Osteoblast (primary cell): Measurements from ENCODE around the gene MAP3K5. TPM values are rescaled to one million over a fixed set of nuclear protein-coding genes. Genes with fewer than 3 reads are reported as not detected.

Experiments
- DNase-seq: peaks from one replicate; pipeline ENCODE4 v3.0.0; 2011; ENCODE audit warnings: low spot score, mixed read lengths; ENCODE audit not compliant: insufficient read length; ENCODE audit errors: missing footprints
- H2AFZ ChIP-seq: 2 replicates; pipeline ENCODE4 v1.6.0; 2011; ENCODE audit warnings: mild to moderate bottlenecking, low read length
- H3K27ac ChIP-seq: 2 replicates; pipeline ENCODE4 v1.5.1; 2011; ENCODE audit warnings: mild to moderate bottlenecking, low read depth, low read length, moderate library complexity
- H3K27me3 ChIP-seq: 2 replicates; pipeline ENCODE4 v1.6.0; 2012; ENCODE audit warnings: mild to moderate bottlenecking, control low read depth, inconsistent platforms, low read length, moderate library complexity; ENCODE audit not compliant: insufficient read depth
- H3K36me3 ChIP-seq: 2 replicates; pipeline ENCODE4 v1.5.1; 2011; ENCODE audit warnings: mild to moderate bottlenecking, low read length, control low read depth, moderate library complexity; ENCODE audit not compliant: insufficient read depth
- H3K4me1 ChIP-seq: 2 replicates; pipeline ENCODE4 v1.5.1; 2011; ENCODE audit warnings: mild to moderate bottlenecking, low read length, control low read depth, moderate library complexity; ENCODE audit not compliant: insufficient read depth
- H3K4me2 ChIP-seq: 2 replicates; pipeline ENCODE4 v1.6.0; 2011; ENCODE audit warnings: mild to moderate bottlenecking, low read length; ENCODE audit not compliant: insufficient read depth
- H3K4me3 ChIP-seq: fragments of 200-600 bp; sonication (generic); 3 replicates; pipeline ENCODE4 v1.5.1; 2012; ENCODE audit warnings: mild to moderate bottlenecking, low read length, inconsistent platforms; ENCODE audit not compliant: insufficient read depth
- H3K79me2 ChIP-seq: 2 replicates; pipeline ENCODE4 v1.6.0; 2012; ENCODE audit warnings: mild to moderate bottlenecking, low read length, control low read depth, inconsistent platforms; ENCODE audit not compliant: insufficient read depth
- H3K9me3 ChIP-seq: 2 replicates; pipeline ENCODE4 v1.5.1; 2011; ENCODE audit warnings: low read depth, low read length, control low read depth
- H4K20me1 ChIP-seq: 2 replicates; pipeline ENCODE4 v1.6.0; 2012; ENCODE audit warnings: mild to moderate bottlenecking, low read length, control low read depth; ENCODE audit not compliant: insufficient read depth
- total RNA-seq: library from RNA; depleted of rRNA; stranded (reverse); fragments of >200 nt; gene quantifications from 2 replicates; pipeline ENCODE4 v1.2.3, GENCODE V29; 2012
- TF ChIP-seq, protein P1 (sequence below): IDR thresholded peaks from 2 replicates; pipeline ENCODE4 v1.5.1; 2011; ENCODE audit warnings: mild to moderate bottlenecking, low read depth, low read length, moderate library complexity; ENCODE audit errors: extremely low read depth

The MAP3K5 gene
- total RNA-seq, 1 donor: 8.3 TPM

DNA sequence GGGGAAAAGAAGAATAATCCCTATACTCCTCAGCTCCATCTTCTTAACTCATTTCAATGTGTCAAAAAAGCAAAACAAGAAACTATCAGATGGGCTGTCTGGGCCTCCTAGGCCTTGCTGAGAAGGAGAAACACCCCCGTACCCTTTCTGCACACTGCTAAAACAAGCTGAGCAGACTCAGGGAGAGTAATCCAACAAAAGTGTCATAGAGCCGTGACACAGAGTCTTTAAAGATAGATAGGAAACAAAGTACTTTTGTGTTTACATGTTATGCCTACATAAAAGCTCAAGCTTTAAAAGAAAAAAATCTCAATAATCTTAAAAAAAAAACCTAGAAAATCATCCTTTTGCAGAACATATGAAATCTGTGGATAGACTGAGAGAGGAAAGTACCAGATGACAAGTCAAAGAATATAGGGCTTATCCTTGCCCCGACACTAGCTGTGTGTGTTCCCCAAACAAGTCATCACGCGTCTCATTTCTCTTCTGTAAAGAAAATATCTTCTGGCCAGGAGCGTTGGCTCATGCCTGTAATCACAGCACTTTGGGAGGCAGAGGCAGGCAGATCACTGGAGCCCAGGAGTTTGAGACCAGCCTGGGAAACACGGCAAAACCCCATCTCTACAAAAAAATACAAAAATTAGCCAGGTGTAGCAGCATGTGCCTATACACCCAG is 81.3 kb downstream of the MAP3K5 start:
- Histone ChIP-seq H3K79me2 (no peaks in the 10 kb centered on the region), H2AFZ (no peak overlapping the region), H3K9me3 (no peaks in the 10 kb centered on the region), H3K27ac (no peak overlapping the region), H3K27me3 (no peaks in the 10 kb centered on the region), H3K4me1 (no peaks in the 10 kb centered on the region), H3K4me3 (no peak overlapping the region), H4K20me1 (no peaks in the 10 kb centered on the region), H3K4me2 (no peak overlapping the region), H3K36me3 (no peaks in the 10 kb centered on the region)
- DNase-seq: no peak
- TF ChIP-seq, protein P1, sequence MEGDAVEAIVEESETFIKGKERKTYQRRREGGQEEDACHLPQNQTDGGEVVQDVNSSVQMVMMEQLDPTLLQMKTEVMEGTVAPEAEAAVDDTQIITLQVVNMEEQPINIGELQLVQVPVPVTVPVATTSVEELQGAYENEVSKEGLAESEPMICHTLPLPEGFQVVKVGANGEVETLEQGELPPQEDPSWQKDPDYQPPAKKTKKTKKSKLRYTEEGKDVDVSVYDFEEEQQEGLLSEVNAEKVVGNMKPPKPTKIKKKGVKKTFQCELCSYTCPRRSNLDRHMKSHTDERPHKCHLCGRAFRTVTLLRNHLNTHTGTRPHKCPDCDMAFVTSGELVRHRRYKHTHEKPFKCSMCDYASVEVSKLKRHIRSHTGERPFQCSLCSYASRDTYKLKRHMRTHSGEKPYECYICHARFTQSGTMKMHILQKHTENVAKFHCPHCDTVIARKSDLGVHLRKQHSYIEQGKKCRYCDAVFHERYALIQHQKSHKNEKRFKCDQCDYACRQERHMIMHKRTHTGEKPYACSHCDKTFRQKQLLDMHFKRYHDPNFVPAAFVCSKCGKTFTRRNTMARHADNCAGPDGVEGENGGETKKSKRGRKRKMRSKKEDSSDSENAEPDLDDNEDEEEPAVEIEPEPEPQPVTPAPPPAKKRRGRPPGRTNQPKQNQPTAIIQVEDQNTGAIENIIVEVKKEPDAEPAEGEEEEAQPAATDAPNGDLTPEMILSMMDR: no peak

DNA sequence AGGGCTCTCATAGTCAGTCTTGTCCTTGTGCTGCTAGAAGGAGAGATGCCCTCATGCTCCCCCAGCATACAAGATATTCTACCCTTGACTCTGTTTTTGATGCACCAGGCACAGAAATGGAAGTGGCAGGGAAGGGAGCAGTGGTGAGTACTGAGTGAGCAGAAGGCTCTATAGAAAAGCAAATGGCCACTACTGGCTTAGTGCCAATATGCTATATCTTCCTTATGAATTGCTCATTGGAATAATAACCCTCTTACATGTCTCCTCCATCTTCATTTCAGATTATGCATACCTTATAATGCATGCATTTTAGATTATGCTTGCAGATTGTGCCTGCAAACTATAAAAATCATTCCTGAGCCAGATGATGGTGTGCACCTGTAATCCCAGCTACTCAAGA is 82.8 kb downstream of the MAP3K5 start:
- no peaks in the 10 kb centered on the region for H3K9me3 ChIP-seq
- H3K4me1 ChIP-seq: no peaks in the 10 kb centered on the region
- no peak overlapping the region for H3K27ac ChIP-seq
- TF ChIP-seq, protein P1: no peak
- no peak overlapping the region for H3K4me3 ChIP-seq
- no peak overlapping the region for H3K4me2 ChIP-seq
- H2AFZ ChIP-seq: no peak overlapping the region
- DNase-seq: no peak
- no peaks in the 10 kb centered on the region for H3K27me3 ChIP-seq
- no peaks in the 10 kb centered on the region for H3K79me2 ChIP-seq
- H3K36me3 ChIP-seq: no peaks in the 10 kb centered on the region
- H4K20me1 ChIP-seq: no peaks in the 10 kb centered on the region

- Histone ChIP-seq H3K4me2 (no peak overlapping the region), H2AFZ (no peak overlapping the region), H3K79me2 (no peaks in the 10 kb centered on the region), H3K27ac (no peak overlapping the region), H4K20me1 (no peaks in the 10 kb centered on the region), H3K36me3 (no peaks in the 10 kb centered on the region), H3K4me1 (no peaks in the 10 kb centered on the region), H3K4me3 (no peak overlapping the region), H3K9me3 (no peaks in the 10 kb centered on the region), H3K27me3 (no peaks in the 10 kb centered on the region)
- no peak for DNase-seq
- TF ChIP-seq, protein P1: no peak
Observed at GRCh38 chr6:136706430-136706829, 85.8 kb downstream of the MAP3K5 start.

GRCh38 chr6:136703331-136703865 is 88.9 kb downstream of the MAP3K5 start:
- H3K4me3 ChIP-seq: no peak overlapping the region
- TF ChIP-seq, protein P1: no peak
- H2AFZ ChIP-seq: no peak overlapping the region
- no peaks in the 10 kb centered on the region for H3K79me2 ChIP-seq
- no peaks in the 10 kb centered on the region for H3K36me3 ChIP-seq
- DNase-seq: no peak
- no peaks in the 10 kb centered on the region for H3K4me1 ChIP-seq
- H3K27ac ChIP-seq: no peak overlapping the region
- no peak overlapping the region for H3K4me2 ChIP-seq
- H3K9me3 ChIP-seq: no peaks in the 10 kb centered on the region
- H3K27me3 ChIP-seq: no peaks in the 10 kb centered on the region
- no peaks in the 10 kb centered on the region for H4K20me1 ChIP-seq
